ENCODE data around the gene NR4A1. TPM values are rescaled to one million over a fixed set of nuclear protein-coding genes. Genes with fewer than 3 reads are reported as not detected.

The NR4A1 gene
- total and polyA plus RNA-seq, 4 donors = 48.2 to 677 (median 284) TPM

GRCh38 chr12:52014567-52015530 lies 36.4 kb upstream of the NR4A1 start:
- WGBS, 2 donors = 65 to 66% methylated on average over 67 to 93 of the region's 93 CpGs
- no peak for ATAC-seq (ENCODE audit: low FRiP score)
- H3K36me3 ChIP-seq (ENCODE audit: control insufficient read depth in 1 of 2, insufficient read depth in 2 of 2, low read length in 1 of 2) = no peaks in the 10 kb centered on the region

GRCh38 chr12:52015532-52016041 lies 35.7 kb upstream of the NR4A1 start:
- Histone ChIP-seq H3K9me3 (ENCODE audit: control insufficient read depth, low read length) (no peaks in the 10 kb centered on the region), H3K4me1 (ENCODE audit: control insufficient read depth in 1 of 2, insufficient read depth in 2 of 2, low read length in 2 of 2) (no peaks in the 10 kb centered on the region), H3K4me3 (ENCODE audit: low read length in 2 of 2) (no peak overlapping the region), H3K27ac (ENCODE audit: low read depth in 1 of 2, low read length in 2 of 2) (no peak overlapping the region), H3K36me3 (ENCODE audit: control insufficient read depth in 1 of 2, insufficient read depth in 2 of 2, low read length in 1 of 2) (no peaks in the 10 kb centered on the region), H3K27me3 (ENCODE audit: control insufficient read depth in 1 of 2, insufficient read depth in 2 of 2, low read length in 1 of 2) (no peaks in the 10 kb centered on the region)
- 90 to 91% methylated on average over 10 of the region's 10 CpGs for WGBS, 2 donors
- intact Hi-C loops (cut with DNase I) = no loop called here
- DNase-seq = no peak
- no peak for ATAC-seq (ENCODE audit: low FRiP score)

More at GRCh38 chr12:52014567-52015530, 36.4 kb upstream of the NR4A1 start:
- Histone ChIP-seq H3K27me3 (ENCODE audit: control insufficient read depth in 1 of 2, insufficient read depth in 2 of 2, low read length in 1 of 2) (no peaks in the 10 kb centered on the region), H3K9me3 (ENCODE audit: control insufficient read depth, low read length) (no peaks in the 10 kb centered on the region), H3K4me3 (ENCODE audit: low read length in 2 of 2) (no peak overlapping the region), H3K27ac (ENCODE audit: low read depth in 1 of 2, low read length in 2 of 2) (no peak overlapping the region), H3K4me1 (ENCODE audit: control insufficient read depth in 1 of 2, insufficient read depth in 2 of 2, low read length in 2 of 2) (no peaks in the 10 kb centered on the region)
- no peak for DNase-seq
- intact Hi-C loops (cut with DNase I) = no loop called here

DNA sequence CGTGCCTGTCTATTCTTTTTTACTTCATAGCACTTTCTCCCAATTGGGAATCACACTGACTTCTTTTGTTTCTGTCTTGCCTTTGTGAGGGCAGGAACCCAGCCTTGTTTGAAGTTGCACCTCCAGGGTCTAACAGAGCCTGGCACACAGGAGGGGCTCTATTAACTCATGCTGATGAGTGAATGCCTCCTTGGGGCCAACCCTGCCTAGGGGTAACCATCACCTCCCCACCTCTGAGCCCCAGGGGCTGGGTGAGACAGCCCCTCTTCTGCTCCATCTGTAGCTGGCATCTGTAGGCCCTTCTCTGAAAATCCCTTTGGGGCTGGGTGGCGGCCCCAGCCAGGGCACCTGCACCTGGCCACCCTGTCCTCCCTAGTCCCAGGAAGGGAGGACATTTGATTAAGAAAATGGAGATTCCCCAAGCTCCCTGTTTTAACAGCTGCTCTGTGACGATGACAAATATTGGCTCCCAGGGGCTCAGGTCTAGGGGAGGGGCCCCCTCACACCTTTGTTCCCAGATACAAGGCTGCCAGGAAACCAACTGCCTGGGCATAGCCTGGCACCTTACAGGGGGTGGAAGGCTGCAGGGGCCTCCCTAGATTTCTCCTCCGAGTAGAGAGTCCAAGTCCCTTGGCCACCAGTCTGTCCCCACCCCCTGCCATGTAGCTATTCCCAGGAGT lies 32.7 kb upstream of the NR4A1 start:
- intact Hi-C loops (cut with DNase I) = no loop called here
- WGBS, 2 donors = 79 to 82% methylated on average over 4 of the region's 4 CpGs

GRCh38 chr12:52019113-52019770 lies 32.0 kb upstream of the NR4A1 start:
- Histone ChIP-seq H3K4me1 (ENCODE audit: control insufficient read depth in 1 of 2, insufficient read depth in 2 of 2, low read length in 2 of 2) (no peaks in the 10 kb centered on the region), H3K36me3 (ENCODE audit: control insufficient read depth in 1 of 2, insufficient read depth in 2 of 2, low read length in 1 of 2) (no peaks in the 10 kb centered on the region), H3K9me3 (ENCODE audit: control insufficient read depth, low read length) (no peaks in the 10 kb centered on the region), H3K27me3 (ENCODE audit: control insufficient read depth in 1 of 2, insufficient read depth in 2 of 2, low read length in 1 of 2) (no peaks in the 10 kb centered on the region), H3K4me3 (ENCODE audit: low read length in 2 of 2) (no peak overlapping the region), H3K27ac (ENCODE audit: low read depth in 1 of 2, low read length in 2 of 2) (no peak overlapping the region)
- no peak for DNase-seq
- 62 to 63% methylated on average over 13 of the region's 13 CpGs for WGBS, 2 donors
- no peak for ATAC-seq (ENCODE audit: low FRiP score)
- intact Hi-C loops (cut with DNase I) = no loop called here

More for the DNA sequence above, 32.7 kb upstream of the NR4A1 start:
- Histone ChIP-seq H3K36me3 (ENCODE audit: control insufficient read depth in 1 of 2, insufficient read depth in 2 of 2, low read length in 1 of 2) (no peaks in the 10 kb centered on the region), H3K4me1 (ENCODE audit: control insufficient read depth in 1 of 2, insufficient read depth in 2 of 2, low read length in 2 of 2) (no peaks in the 10 kb centered on the region), H3K9me3 (ENCODE audit: control insufficient read depth, low read length) (no peaks in the 10 kb centered on the region), H3K27me3 (ENCODE audit: control insufficient read depth in 1 of 2, insufficient read depth in 2 of 2, low read length in 1 of 2) (no peaks in the 10 kb centered on the region), H3K27ac (ENCODE audit: low read depth in 1 of 2, low read length in 2 of 2) (no peak overlapping the region), H3K4me3 (ENCODE audit: low read length in 2 of 2) (no peak overlapping the region)
- ATAC-seq (ENCODE audit: low FRiP score) (no peak), DNase-seq (no peak)

DNA sequence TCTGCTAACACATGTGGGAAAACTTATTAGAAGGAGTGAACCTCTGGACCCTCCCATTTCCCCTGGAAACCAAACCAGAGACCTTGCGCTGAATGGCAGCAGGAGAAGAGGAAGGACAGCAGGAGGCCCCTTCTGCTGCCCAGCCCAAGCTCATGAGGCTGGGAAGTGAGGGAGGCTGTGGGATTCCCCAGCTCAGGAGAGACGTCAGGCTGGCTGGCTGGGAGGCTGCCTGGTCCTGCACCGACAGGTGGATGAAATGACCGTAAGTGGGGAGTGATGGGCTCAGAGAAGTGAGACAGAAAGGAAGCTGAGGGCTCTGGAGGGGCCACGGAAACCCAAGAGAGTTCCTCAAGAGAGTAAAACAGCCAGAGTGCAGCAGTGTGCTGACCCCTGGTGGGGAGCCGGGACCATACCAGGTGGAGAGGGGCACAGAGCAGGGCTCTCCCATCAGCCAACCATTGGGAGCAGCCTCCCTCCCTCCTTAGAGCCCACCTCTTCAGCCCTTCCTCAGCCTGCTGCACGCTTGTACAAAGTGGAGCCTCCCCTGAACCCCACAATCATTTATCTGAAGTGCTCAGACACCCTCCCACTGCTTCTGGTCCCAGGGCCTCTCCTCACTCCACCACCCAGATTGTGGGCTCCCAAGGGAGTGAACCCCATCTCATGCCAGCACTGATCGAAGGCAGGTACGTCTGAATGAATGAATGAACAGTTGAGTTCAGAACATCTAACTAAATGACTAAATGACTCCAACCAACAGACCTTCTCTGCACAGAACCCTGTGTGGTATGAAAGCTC lies 30.5 kb upstream of the NR4A1 start:
- no peaks in the 10 kb centered on the region for H3K4me1 ChIP-seq (ENCODE audit: control insufficient read depth in 1 of 2, insufficient read depth in 2 of 2, low read length in 2 of 2)
- 48 to 52% methylated on average over 8 to 9 of the region's 9 CpGs for WGBS, 2 donors
- ATAC-seq (ENCODE audit: low FRiP score) (no peak), DNase-seq (peak; percentile 65 to 82)
- no peak overlapping the region for H3K4me3 ChIP-seq (ENCODE audit: low read length in 2 of 2)
- H3K27me3 ChIP-seq (ENCODE audit: control insufficient read depth in 1 of 2, insufficient read depth in 2 of 2, low read length in 1 of 2) = no peaks in the 10 kb centered on the region
- intact Hi-C loops (cut with DNase I) = no loop called here
- H3K36me3 ChIP-seq (ENCODE audit: control insufficient read depth in 1 of 2, insufficient read depth in 2 of 2, low read length in 1 of 2) = no peaks in the 10 kb centered on the region
- no peak overlapping the region for H3K27ac ChIP-seq (ENCODE audit: low read depth in 1 of 2, low read length in 2 of 2)
- no peaks in the 10 kb centered on the region for H3K9me3 ChIP-seq (ENCODE audit: control insufficient read depth, low read length)

DNA sequence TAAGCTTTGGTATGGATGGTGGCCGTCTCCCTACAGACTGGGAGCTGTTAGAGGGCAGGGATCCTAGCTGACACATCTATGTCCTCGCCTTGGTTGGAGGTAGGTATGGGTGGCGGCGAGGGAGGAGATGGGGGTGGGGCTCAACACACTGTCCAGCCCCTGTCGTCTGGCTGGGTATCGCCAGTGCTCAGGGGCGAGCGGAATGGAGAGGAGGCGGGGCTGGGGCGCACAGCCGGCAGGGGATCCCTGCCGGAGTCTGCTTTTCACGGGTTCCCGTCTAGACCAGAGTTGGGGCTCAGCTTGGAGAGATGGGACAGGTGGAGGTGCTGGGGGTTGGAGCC lies 28.4 kb upstream of the NR4A1 start:
- Histone ChIP-seq H3K9me3 (ENCODE audit: control insufficient read depth, low read length) (no peaks in the 10 kb centered on the region), H3K36me3 (ENCODE audit: control insufficient read depth in 1 of 2, insufficient read depth in 2 of 2, low read length in 1 of 2) (no peaks in the 10 kb centered on the region), H3K4me1 (ENCODE audit: control insufficient read depth in 1 of 2, insufficient read depth in 2 of 2, low read length in 2 of 2) (no peaks in the 10 kb centered on the region), H3K27me3 (ENCODE audit: control insufficient read depth in 1 of 2, insufficient read depth in 2 of 2, low read length in 1 of 2) (no peaks in the 10 kb centered on the region), H3K27ac (ENCODE audit: low read depth in 1 of 2, low read length in 2 of 2) (no peak overlapping the region), H3K4me3 (ENCODE audit: low read length in 2 of 2) (no peak overlapping the region)
- intact Hi-C loops (cut with DNase I) = loop anchor here in 1 of 2 donors (2.0 kb wide), 1 partner anchor 18 kb away; no protein-coding TSS in a partner anchor
- WGBS, 2 donors = 17 to 27% methylated on average over 14 of the region's 14 CpGs
- ATAC-seq (ENCODE audit: low FRiP score) (no peak), DNase-seq (no peak)

DNA sequence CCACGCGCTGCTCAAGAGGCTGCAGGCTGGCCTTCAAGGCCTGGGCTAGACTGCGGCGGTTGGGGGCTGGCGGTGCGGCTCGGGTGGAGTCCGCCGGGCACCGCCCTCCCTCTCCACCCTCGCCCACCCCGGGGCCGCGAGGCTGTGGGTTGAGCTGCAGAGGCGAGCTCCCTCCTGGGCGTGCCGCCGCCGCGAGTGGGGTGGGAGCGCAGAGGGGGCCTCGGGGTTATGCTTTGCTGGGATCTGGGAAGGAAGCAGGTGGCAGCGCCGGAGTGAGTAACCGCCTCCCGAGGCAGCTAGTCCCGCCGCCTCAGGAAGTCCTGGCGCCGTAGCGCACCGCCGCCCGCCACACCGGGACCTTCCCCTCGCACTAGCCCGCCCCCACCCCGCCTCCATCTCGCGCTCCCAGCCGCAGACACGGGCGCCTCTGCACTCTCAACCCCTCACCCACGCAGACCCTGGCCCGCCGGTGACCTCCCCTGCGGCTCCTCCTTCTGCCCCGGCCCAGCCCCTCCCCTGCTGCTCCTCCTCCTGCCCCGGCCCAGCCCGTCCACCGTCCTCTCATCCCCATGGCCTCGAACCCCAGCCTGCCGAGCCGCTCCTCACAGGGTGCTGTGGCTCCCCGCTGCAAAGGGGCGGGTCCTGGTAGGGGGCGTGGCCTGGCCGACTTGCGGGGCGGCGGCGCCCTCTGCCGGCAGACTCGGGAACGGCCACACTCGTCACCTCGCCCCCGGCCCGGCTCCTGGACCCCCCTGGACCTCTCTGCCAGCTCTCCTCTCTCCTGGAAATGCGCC lies 27.9 kb upstream of the NR4A1 start:
- whole genome bisulfite sequencing, 2 donors = 1% methylated on average over 44 to 70 of the region's 70 CpGs
- intact Hi-C loops (cut with DNase I) = loop anchor here in 1 of 2 donors (2.0 kb wide), 1 partner anchor 19 kb away; no protein-coding TSS in a partner anchor

More for the DNA sequence above, 27.9 kb upstream of the NR4A1 start:
- Histone ChIP-seq H3K4me3 (ENCODE audit: low read length in 2 of 2) (peak overlapping the region; percentile 9 to 35), H3K9me3 (ENCODE audit: control insufficient read depth, low read length) (no peaks in the 10 kb centered on the region), H3K4me1 (ENCODE audit: control insufficient read depth in 1 of 2, insufficient read depth in 2 of 2, low read length in 2 of 2) (no peaks in the 10 kb centered on the region), H3K27ac (ENCODE audit: low read depth in 1 of 2, low read length in 2 of 2) (no peak overlapping the region), H3K36me3 (ENCODE audit: control insufficient read depth in 1 of 2, insufficient read depth in 2 of 2, low read length in 1 of 2) (no peaks in the 10 kb centered on the region), H3K27me3 (ENCODE audit: control insufficient read depth in 1 of 2, insufficient read depth in 2 of 2, low read length in 1 of 2) (no peaks in the 10 kb centered on the region)
- ATAC-seq (ENCODE audit: low FRiP score) (peak; percentile 91), DNase-seq (peak; percentile 95 to 96)
